Kidney (tissue), 14 donors: ENCODE measurements around the gene CD151. TPM values are rescaled to one million over a fixed set of nuclear protein-coding genes. Genes with fewer than 3 reads are reported as not detected.
A peak's percentile ranks its signal among the peaks of the same experiment; 100 is the strongest.

ENCODE experiments used
- DNase-seq, 5 donors: peaks; one replicate each; pipeline ENCODE4 v3.0.0-alpha.2; 2013 to 2020
- FAIRE-seq: peaks from 2 replicates; lab custom pipeline; 2012; peaks lifted over from hg19 to GRCh38; lab: Jason Lieb, UNC
- H3K27ac ChIP-seq, 2 donors: one replicate each; pipeline ENCODE4 v1.7.0; 2013; ENCODE audit warnings: low read depth in 2 of 2, low read length in 2 of 2, inconsistent platforms in 1 of 2
- H3K27me3 ChIP-seq: one replicate; pipeline ENCODE4 v1.7.1; 2013; ENCODE audit warnings: low read length, inconsistent platforms; ENCODE audit not compliant: control insufficient read depth, insufficient read depth
- H3K36me3 ChIP-seq, 3 donors: one replicate each; pipeline versions ENCODE4 v1.7.0 to v1.7.1; 2013; ENCODE audit warnings: low read length in 3 of 3, control low read depth in 1 of 3, inconsistent platforms in 1 of 3; ENCODE audit not compliant: insufficient read depth in 3 of 3, control insufficient read depth in 2 of 3
- H3K4me1 ChIP-seq, 3 donors: one replicate each; pipeline versions ENCODE4 v1.7.0 to v1.7.1; 2013; ENCODE audit warnings: low read length in 3 of 3, inconsistent platforms in 1 of 3, low read depth in 1 of 3; ENCODE audit not compliant: control insufficient read depth in 2 of 3, insufficient read depth in 2 of 3
- H3K4me3 ChIP-seq, 3 donors: one replicate each; pipeline versions ENCODE4 v1.7.0 to v1.8.1; 2013; ENCODE audit warnings: low read length in 3 of 3, control low read depth in 1 of 3, inconsistent platforms in 1 of 3
- H3K9ac ChIP-seq, 3 donors: one replicate each; pipeline versions ENCODE4 v1.7.0 to v1.7.1; 2013; ENCODE audit warnings: low read length in 3 of 3, control low read depth in 1 of 3, inconsistent platforms in 1 of 3
- H3K9me3 ChIP-seq, 3 donors: one replicate each; pipeline versions ENCODE4 v1.7.0 to v1.7.1; 2013; ENCODE audit warnings: low read length in 3 of 3, control low read depth in 1 of 3, inconsistent platforms in 1 of 3; ENCODE audit not compliant: control insufficient read depth in 2 of 3, insufficient read depth in 1 of 3
- CTCF ChIP-seq: IDR thresholded peaks from 3 replicates; pipeline ENCODE4 v1.5.1; 2012; ENCODE audit warnings: mild to moderate bottlenecking, moderate library complexity, borderline replicate concordance; ENCODE audit not compliant: insufficient read depth; ENCODE audit errors: extremely low read depth
- intact Hi-C: fragments of 100-400 bp; cut with DNase I; formaldehyde crosslinking; loops from one replicate; pipeline ENCODE4 v1.11.1; 2022
- polyA plus RNA-seq: library from polyadenylated mRNA; stranded (reverse); fragments of 350-450 nt; fragmentation: Illumina TruSeq; extraction: RNeasy Lipid Tissue Mini Kit (QIAGEN cat#74804); gene quantifications from one replicate; pipeline ENCODE4 v1.2.3, GENCODE V29; 2014; ENCODE audit warnings: low read depth, low replicate concordance; ENCODE audit not compliant: insufficient read depth
- total RNA-seq: library from RNA; stranded (reverse); fragmentation: NEBNext Ultra II Directional; extraction: Animal tissue kit (Norgen Biotek cat#: 25700); gene quantifications from one replicate; pipeline ENCODE4 v1.2.1, GENCODE V29; 2021
- donor health status: control.
- donor health status: control.
- donor health status: control.
- donor health status: control.
- donor health status: control.
- donor health status: DM: yes; HTN: yes; CAD: no.
- donor health status: Normal renal cell carcinoma (clear cell type).

Gene CD151
- total and polyA plus RNA-seq, 2 donors from 2014 or later = 379 to 476 TPM

DNA sequence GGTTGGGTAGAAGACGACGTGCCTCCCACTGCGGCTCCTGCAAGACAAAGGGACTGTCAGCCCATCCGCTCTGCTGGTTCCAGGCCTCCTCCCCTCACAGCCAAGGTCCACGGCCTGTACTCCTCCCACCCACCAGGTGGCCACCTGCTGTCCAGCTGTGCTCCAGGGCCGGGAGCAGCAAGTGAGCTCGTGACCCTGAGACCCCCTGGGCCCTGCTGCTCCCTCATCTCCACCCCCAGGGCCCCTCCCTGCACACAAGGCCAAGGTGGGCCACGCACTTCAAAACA, 37.3 kb downstream of the CD151 start:
- intact Hi-C loops = no loop called here

DNA sequence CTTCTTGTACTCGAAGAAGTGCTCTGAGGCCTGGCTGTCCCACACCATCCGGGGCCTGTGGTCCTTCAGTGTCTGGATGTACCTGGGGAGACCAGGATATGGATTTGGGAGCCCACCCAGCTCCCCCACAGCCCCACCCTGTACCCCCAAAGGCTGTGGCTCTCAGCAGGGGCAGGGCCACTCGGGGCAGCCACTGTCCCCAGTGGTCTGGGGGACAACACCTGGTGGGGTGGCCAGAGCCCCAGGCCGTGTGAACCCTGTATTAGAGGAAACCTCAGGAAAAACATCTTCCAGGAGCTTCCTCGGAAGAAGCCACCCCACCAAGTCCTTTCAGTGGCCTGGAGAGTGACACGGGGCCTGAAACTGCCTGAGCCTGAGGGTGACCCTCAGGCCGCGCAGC, 37.7 kb downstream of the CD151 start:
- Histone ChIP-seq H3K36me3 (no peaks in the 10 kb centered on the region), H3K27me3 (no peaks in the 10 kb centered on the region), H3K4me1 (no peaks in the 10 kb centered on the region), H3K27ac (no peak overlapping the region), H3K9me3 (no peaks in the 10 kb centered on the region), H3K9ac (no peak overlapping the region), H3K4me3 (no peak overlapping the region)
- no peak for TF ChIP-seq CTCF
- intact Hi-C loops = no loop called here
- DNase-seq = no peak
- no peak for FAIRE-seq

More for the DNA sequence above, 37.3 kb downstream of the CD151 start:
- no peak overlapping the region for H3K9ac ChIP-seq
- no peak overlapping the region for H3K27ac ChIP-seq
- no peaks in the 10 kb centered on the region for H3K9me3 ChIP-seq
- no peak overlapping the region for H3K4me3 ChIP-seq
- no peaks in the 10 kb centered on the region for H3K36me3 ChIP-seq
- H3K27me3 ChIP-seq = no peaks in the 10 kb centered on the region
- no peaks in the 10 kb centered on the region for H3K4me1 ChIP-seq
- DNase-seq (peak in 4 of 5 donors; percentile 76 to 90 (median 82)), FAIRE-seq (no peak)
- no peak for TF ChIP-seq CTCF

DNA sequence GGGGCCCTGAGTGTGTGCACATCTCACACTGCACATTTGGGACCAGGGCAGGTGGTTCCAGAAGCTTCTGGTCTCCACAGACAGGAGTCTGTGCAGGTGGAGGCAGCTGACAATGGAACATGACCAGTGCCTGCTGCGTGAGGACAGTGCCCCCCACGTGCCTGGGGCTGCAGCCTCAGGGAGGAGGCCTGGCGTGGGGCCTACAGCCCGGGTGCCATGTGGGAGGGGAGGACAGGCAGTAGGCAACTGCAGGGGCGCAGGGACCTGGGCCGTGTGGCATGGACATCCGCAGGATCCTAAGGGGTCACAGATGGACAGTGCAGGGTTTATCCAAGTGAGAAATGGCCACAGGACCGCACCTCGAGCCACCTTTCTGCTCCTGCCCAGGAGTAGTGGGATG, 38.7 kb downstream of the CD151 start:
- H3K9ac ChIP-seq = no peak overlapping the region
- peaks cover 0 to 4% (median 3%) of the 10 kb centered on the region in 3 donors for H3K4me1 ChIP-seq
- H3K36me3 ChIP-seq = no peaks in the 10 kb centered on the region
- intact Hi-C loops = no loop called here
- no peaks in the 10 kb centered on the region for H3K27me3 ChIP-seq
- DNase-seq (no peak), FAIRE-seq (no peak)
- TF ChIP-seq CTCF = no peak
- H3K4me3 ChIP-seq = no peak overlapping the region
- H3K27ac ChIP-seq = no peak overlapping the region
- no peaks in the 10 kb centered on the region for H3K9me3 ChIP-seq

DNA sequence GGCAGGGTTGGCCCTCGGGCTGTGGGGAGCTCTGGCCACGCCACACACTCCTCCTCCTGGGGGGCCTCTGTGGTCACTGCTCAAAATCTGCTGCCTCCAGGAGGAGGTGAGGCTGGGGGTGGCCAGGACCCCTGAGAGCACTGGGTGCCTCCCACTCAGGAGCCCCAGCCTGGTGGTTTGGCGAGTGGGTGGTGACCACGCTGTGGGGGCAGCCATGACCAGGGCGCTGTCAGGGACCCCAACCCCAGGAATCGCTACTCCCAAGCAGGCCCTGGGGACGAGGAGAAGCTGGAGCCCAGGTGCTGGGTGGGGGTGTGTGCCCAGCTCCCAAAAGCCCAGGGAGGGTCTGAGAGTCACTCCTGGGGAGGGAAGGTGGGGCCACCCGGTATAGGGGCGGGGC, 40.0 kb downstream of the CD151 start:
- DNase-seq (no peak), FAIRE-seq (no peak)
- Histone ChIP-seq H3K27me3 (no peaks in the 10 kb centered on the region), H3K9ac (no peak overlapping the region), H3K36me3 (no peaks in the 10 kb centered on the region), H3K9me3 (no peaks in the 10 kb centered on the region), H3K27ac (no peak overlapping the region), H3K4me3 (no peak overlapping the region), H3K4me1 (peaks cover 0 to 7% (median 4%) of the 10 kb centered on the region in 3 donors)
- intact Hi-C loops = no loop called here
- TF ChIP-seq CTCF = no peak
